Calu3 (cell line): Measurements from ENCODE around the gene IL12B. TPM values are rescaled to one million over a fixed set of nuclear protein-coding genes. Genes with fewer than 3 reads are reported as not detected.

Source experiments
- BruUV-seq: library from RNA; stranded (reverse); fragments of 400-500 nt; replicated peaks from 2 replicates; lab custom pipeline; 2021; lab: Mats Ljungman, UMichigan
- CTCF ChIA-PET: fragments of 300-600 bp; sonication (Branson Sonifier 250); formaldehyde crosslinking; loops from one replicate; lab custom pipeline; 2022; ENCODE audit warnings: antibody characterized with exemption; lab: Charles Lee
- DNase-seq: peaks from one replicate; pipeline ENCODE4 v3.0.0; 2022
- H3K27ac Mint-ChIP-seq: one replicate; pipeline ENCODE4 v1.8.0; 2022; ENCODE audit warnings: mixed read lengths; ENCODE audit not compliant: unreplicated experiment
- H3K27me3 Mint-ChIP-seq: one replicate; pipeline ENCODE4 v1.8.0; 2022; ENCODE audit warnings: mixed read lengths; ENCODE audit not compliant: unreplicated experiment
- H3K36me3 Mint-ChIP-seq: one replicate; pipeline ENCODE4 v1.8.0; 2022; ENCODE audit warnings: mild to moderate bottlenecking, moderate library complexity, mixed read lengths; ENCODE audit not compliant: insufficient read depth, unreplicated experiment
- H3K4me1 Mint-ChIP-seq: one replicate; pipeline ENCODE4 v1.8.0; 2022; ENCODE audit warnings: mild to moderate bottlenecking, low read depth, mixed read lengths; ENCODE audit not compliant: unreplicated experiment
- H3K4me3 Mint-ChIP-seq: one replicate; pipeline ENCODE4 v1.8.0; 2022; ENCODE audit warnings: mild to moderate bottlenecking, low read depth, moderate library complexity, mixed read lengths; ENCODE audit not compliant: unreplicated experiment
- H3K9me3 Mint-ChIP-seq: one replicate; pipeline ENCODE4 v1.8.0; 2022; ENCODE audit warnings: low read depth, mixed read lengths; ENCODE audit not compliant: unreplicated experiment
- CTCF ChIP-seq: fragments of 200-600 bp; IDR thresholded peaks from one replicate; pipeline ENCODE4 v1.8.0; 2022; ENCODE audit warnings: antibody characterized with exemption; ENCODE audit not compliant: unreplicated experiment
- intact Hi-C: fragments of 100-400 bp; cut with micrococcal nuclease; formaldehyde crosslinking; loops from one replicate; pipeline ENCODE4 v1.10.0; 2022; ENCODE audit not compliant: unreplicated experiment
- total RNA-seq: library from RNA; stranded (reverse); gene quantifications from 2 replicates; pipeline ENCODE4 v1.2.3, GENCODE V29; 2022

IL12B gene
- total RNA-seq, 1 experiment from 2014 or later, result not detected

GRCh38 chr5:159319832-159320231 lies 10.5 kb downstream of the IL12B start:
- Mint-ChIP-seq H3K27ac (no peak overlapping the region), H3K36me3 (no peaks in the 10 kb centered on the region), H3K4me1 (no peaks in the 10 kb centered on the region), H3K27me3 (peaks cover 42% of the 10 kb centered on the region), H3K4me3 (no peak overlapping the region), H3K9me3 (no peaks in the 10 kb centered on the region)
- DNase-seq, result no peak
- intact Hi-C loops, result loop anchor here (5.0 kb wide), 1 partner anchor 108 kb away; no protein-coding TSS in a partner anchor
- CTCF ChIA-PET, result interaction anchor here (0.5 to 1.1 kb wide), 3 partner anchors 163 to 667 kb away, joined by 3 read pairs; no protein-coding TSS in a partner anchor
- TF ChIP-seq CTCF, result no peak
- no TSS peak for BruUV-seq

- H3K4me1 Mint-ChIP-seq, result no peaks in the 10 kb centered on the region
Measured at GRCh38 chr5:159319363-159319762, 10.9 kb downstream of the IL12B start.

GRCh38 chr5:159318448-159318847 lies 11.8 kb downstream of the IL12B start:
- Mint-ChIP-seq H3K4me1 (no peaks in the 10 kb centered on the region), H3K27me3 (peaks cover 42% of the 10 kb centered on the region), H3K36me3 (no peaks in the 10 kb centered on the region), H3K9me3 (no peaks in the 10 kb centered on the region), H3K27ac (no peak overlapping the region), H3K4me3 (no peak overlapping the region)
- CTCF ChIA-PET, result interaction anchor here (2.7 kb wide), 1 partner anchor 32 kb away, joined by 10 read pairs; no protein-coding TSS in a partner anchor
- TF ChIP-seq CTCF, result no peak
- no TSS peak for BruUV-seq
- DNase-seq, result no peak
- intact Hi-C loops, result loop anchor here (5.0 kb wide), 1 partner anchor 106 kb away; no protein-coding TSS in a partner anchor

More at GRCh38 chr5:159319363-159319762, 10.9 kb downstream of the IL12B start:
- no peak for DNase-seq
- Mint-ChIP-seq H3K27ac (no peak overlapping the region), H3K4me3 (no peak overlapping the region), H3K27me3 (peaks cover 42% of the 10 kb centered on the region), H3K36me3 (no peaks in the 10 kb centered on the region), H3K9me3 (no peaks in the 10 kb centered on the region)
- no peak for TF ChIP-seq CTCF
- no TSS peak for BruUV-seq
- CTCF ChIA-PET, result interaction anchor here (0.9 kb wide), 1 partner anchor 162 kb away, joined by 3 read pairs; no protein-coding TSS in a partner anchor
- intact Hi-C loops, result loop anchor here (5.0 kb wide), 1 partner anchor 107 kb away; no protein-coding TSS in a partner anchor

- Mint-ChIP-seq H3K4me3 (no peak overlapping the region), H3K27me3 (peaks cover 42% of the 10 kb centered on the region), H3K4me1 (no peaks in the 10 kb centered on the region), H3K36me3 (no peaks in the 10 kb centered on the region), H3K27ac (no peak overlapping the region), H3K9me3 (no peaks in the 10 kb centered on the region)
- intact Hi-C loops, result loop anchor here (1.0 to 5.0 kb wide), 2 partner anchors 106 to 162 kb away; no protein-coding TSS in a partner anchor
- DNase-seq, result no peak
- CTCF ChIA-PET, result interaction anchor here (2.1 to 2.7 kb wide), 2 partner anchors 31 to 161 kb away, joined by 10 to 42 read pairs; no protein-coding TSS in a partner anchor
- no TSS peak for BruUV-seq
- TF ChIP-seq CTCF, result no peak
Measured at GRCh38 chr5:159317849-159318248, 12.4 kb downstream of the IL12B start.
